Esophagus squamous epithelium (tissue), 4 donors: ENCODE data around the gene ZNF672.

Experiments
- CTCF ChIP-seq, 6 experiments: fragments of 450-650 bp in 4 of 6; fragments of 200-600 bp in 2 of 6; sonication (generic) in 2 of 6; IDR thresholded peaks; one replicate each; pipeline ENCODE4 v1.5.1; 2016 to 2019; ENCODE audit warnings: antibody characterized with exemption in 6 of 6, mild to moderate bottlenecking in 4 of 6, moderate library complexity in 4 of 6
- POLR2A ChIP-seq, 4 donors: fragments of 450-650 bp; IDR thresholded peaks; one replicate each; pipeline ENCODE4 v1.6.1; 2017; ENCODE audit warnings: antibody characterized with exemption in 4 of 4, mild to moderate bottlenecking in 4 of 4, moderate library complexity in 3 of 4

GRCh38 chr1:248817065-248817464 is 21.0 kb upstream of the ZNF672 start:
- TF ChIP-seq CTCF (IDR thresholded peaks at IDR 0.05) (no peak), POLR2A (IDR thresholded peaks at IDR 0.05) (no peak)
